K562 (cell line): Measurements from ENCODE around the gene PTBP3. TPM values are rescaled to one million over a fixed set of nuclear protein-coding genes. Genes with fewer than 3 reads are reported as not detected.
A peak's percentile ranks its signal among the peaks of the same experiment; 100 is the strongest.

ENCODE experiments used
- CC2D1A ChIP-seq: fragments of 450-650 bp; IDR thresholded peaks from 2 replicates; pipeline ENCODE4 v1.6.1; 2017; ENCODE audit warnings: mild to moderate bottlenecking
- EZH2 ChIP-seq: IDR thresholded peaks from 2 replicates; pipeline ENCODE4 v1.6.1; 2012; ENCODE audit warnings: low read depth, mild to moderate bottlenecking, inconsistent platforms, low read length, borderline replicate concordance
- HDAC3 ChIP-seq: fragments of 450-650 bp; IDR thresholded peaks from 2 replicates; pipeline ENCODE4 v1.6.1; 2018; ENCODE audit warnings: borderline replicate concordance, mild to moderate bottlenecking, moderate library complexity; ENCODE audit not compliant: partially characterized antibody
- JUNB ChIP-seq: fragments of 450-650 bp; formaldehyde crosslinking; conservative IDR thresholded peaks from 2 replicates; pipeline ENCODE4 v1.4.0; 2020; ENCODE audit warnings: mild to moderate bottlenecking
- SMARCA5 ChIP-seq: fragments of 450-650 bp; IDR thresholded peaks from 2 replicates; pipeline ENCODE4 v1.6.1; 2016
- SRSF7 ChIP-seq: fragments of 200-400 bp; formaldehyde crosslinking; optimal IDR thresholded peaks from 2 replicates; pipeline ENCODE3; 2017; ENCODE audit warnings: mild to moderate bottlenecking, low read depth, low read length
- ZEB2 ChIP-seq: fragments of 450-650 bp; IDR thresholded peaks from 2 replicates; pipeline ENCODE4 v1.6.1; 2016
- ZNF12 ChIP-seq: sonication (generic); formaldehyde crosslinking; IDR thresholded peaks from 2 replicates; pipeline ENCODE4 v1.4.0; 2020; ENCODE audit warnings: mild to moderate bottlenecking, missing genetic modification reagents
- ZNF124 ChIP-seq: sonication (generic); formaldehyde crosslinking; IDR thresholded peaks from 2 replicates; pipeline ENCODE4 v1.8.1; 2022; ENCODE audit warnings: missing genetic modification reagents
- ZNF23 ChIP-seq: fragments of 250-450 bp; sonication (Bioruptor Pico); IDR thresholded peaks from 2 replicates; pipeline ENCODE4 v1.4.0; 2020; ENCODE audit warnings: mild to moderate bottlenecking
- ZNF584 ChIP-seq: fragments of 200-800 bp; sonication (Bioruptor generic); IDR thresholded peaks from 2 replicates; pipeline ENCODE4 v1.6.1; 2016; ENCODE audit warnings: low read depth, mild to moderate bottlenecking, missing genetic modification characterization, missing compliant biosample characterization
- ZNF764 ChIP-seq: fragments of 250-450 bp; sonication (Bioruptor Pico); IDR thresholded peaks from 2 replicates; pipeline ENCODE4 v1.4.0; 2020; ENCODE audit warnings: low read depth, mild to moderate bottlenecking, moderate library complexity
- polyA plus RNA-seq, 8 experiments: library from polyadenylated mRNA; depleted of rRNA in 4 of 8; stranded (reverse) in 5 of 8; unstranded in 3 of 8; fragments of >200 nt; fragmentation: Nextera tagmentation in 2 of 8; fragmentation: Illumina TruSeq in 1 of 8; extraction: Ambion mirVana in 2 of 8; extraction: Trizol in 1 of 8; gene quantifications; 2 replicates each; pipeline versions ENCODE4 v1.2.1 to v1.2.3, GENCODE V29; 2011 to 2014; ENCODE audit warnings: inconsistent platforms in 1 of 8, missing spikeins in 1 of 8
- total RNA-seq, 7 experiments: library from RNA; depleted of rRNA in 6 of 7; stranded (reverse); fragments of >200 nt in 6 of 7; fragmentation: Illumina TruSeq in 2 of 7; extraction: Trizol in 2 of 7; gene quantifications; 2 replicates each; pipeline versions ENCODE4 v1.2.1 to v1.2.3, GENCODE V29; 2011 to 2021; ENCODE audit warnings: low replicate concordance in 1 of 7
- TF ChIP-seq, protein P1 (sequence below): fragments of 250-450 bp; sonication (Bioruptor Pico); IDR thresholded peaks from 2 replicates; pipeline ENCODE4 v1.4.0; 2020; ENCODE audit warnings: mild to moderate bottlenecking, moderate library complexity
- TF ChIP-seq, protein P2 (sequence below): fragments of 250-450 bp; sonication (Bioruptor Pico); IDR thresholded peaks from 2 replicates; pipeline ENCODE4 v1.6.1; 2021; ENCODE audit warnings: mild to moderate bottlenecking
- TF ChIP-seq, protein P3 (sequence below): fragments of 450-650 bp; IDR thresholded peaks from 2 replicates; pipeline ENCODE4 v1.6.1; 2016; ENCODE audit warnings: low read depth, mild to moderate bottlenecking, moderate library complexity
- TF ChIP-seq, protein P4 (sequence below): fragments of 450-650 bp; formaldehyde crosslinking; IDR thresholded peaks from 2 replicates; pipeline ENCODE4 v1.4.0; 2020; ENCODE audit warnings: mild to moderate bottlenecking, moderate library complexity
- TF ChIP-seq, protein P5 (sequence below): fragments of 250-450 bp; sonication (Bioruptor Pico); IDR thresholded peaks from 2 replicates; pipeline ENCODE4 v1.5.1; 2021; ENCODE audit warnings: mild to moderate bottlenecking
- TF ChIP-seq, protein P6 (sequence below): fragments of 450-650 bp; IDR thresholded peaks from 2 replicates; pipeline ENCODE4 v1.6.1; 2016; ENCODE audit warnings: mild to moderate bottlenecking

The PTBP3 gene
- total and polyA plus RNA-seq, 9 of the 15 experiments (the other 6 are each of a cell fraction or from before 2014, with no cell fraction given), result 22.4 to 132 (median 68.0) TPM

DNA sequence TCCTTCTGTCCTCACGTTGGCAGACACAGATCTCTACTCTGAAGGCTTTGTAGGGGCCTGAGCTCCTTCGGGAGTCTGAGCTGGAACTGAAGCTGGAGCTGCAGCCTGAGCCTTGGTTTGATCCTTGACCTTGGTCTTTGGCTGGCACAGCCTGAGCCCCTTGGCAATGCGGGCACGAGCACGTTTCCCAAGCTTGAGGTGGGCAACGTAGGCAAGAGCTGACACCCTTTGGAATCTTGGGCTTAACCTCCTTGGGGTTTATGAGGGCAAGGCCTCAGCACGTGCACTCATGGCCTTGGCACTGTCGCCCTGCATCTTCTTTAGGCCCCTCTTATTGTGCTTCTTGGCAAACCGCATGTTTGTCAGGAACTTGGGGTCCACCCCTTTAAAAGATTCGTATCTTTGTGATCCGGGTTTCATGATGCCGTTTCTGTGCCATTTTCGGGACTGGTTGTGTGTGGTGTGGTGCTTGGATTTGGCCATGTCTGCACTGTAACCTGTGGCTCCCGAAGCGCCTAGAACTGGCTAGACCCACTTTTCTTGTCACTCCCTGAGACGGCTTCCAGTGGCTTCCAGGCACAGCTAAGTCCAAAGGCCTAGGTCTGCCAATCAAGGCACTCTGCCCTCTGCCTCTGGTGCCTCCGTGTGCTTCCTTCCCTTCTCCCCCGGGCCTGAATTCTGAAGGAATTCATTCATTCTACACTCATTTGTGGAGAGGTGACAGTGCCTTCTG lies 159.8 kb downstream of the PTBP3 start (continued):
- TF ChIP-seq ZNF12 (CRISPR knock-in tag) (no peak), ZEB2 (no peak), EZH2 (no peak), ZNF124 (CRISPR knock-in tag) (no peak), SMARCA5 (no peak), ZNF23 (CRISPR knock-in tag) (no peak), JUNB (CRISPR knock-in tag) (no peak), ZNF764 (CRISPR knock-in tag) (no peak), HDAC3 (no peak), SRSF7 (no peak), ZNF584 (CRISPR knock-in tag) (peak; percentile 67; the same call in 1 of the 2 replicates), CC2D1A (no peak)
- TF ChIP-seq, protein P1, sequence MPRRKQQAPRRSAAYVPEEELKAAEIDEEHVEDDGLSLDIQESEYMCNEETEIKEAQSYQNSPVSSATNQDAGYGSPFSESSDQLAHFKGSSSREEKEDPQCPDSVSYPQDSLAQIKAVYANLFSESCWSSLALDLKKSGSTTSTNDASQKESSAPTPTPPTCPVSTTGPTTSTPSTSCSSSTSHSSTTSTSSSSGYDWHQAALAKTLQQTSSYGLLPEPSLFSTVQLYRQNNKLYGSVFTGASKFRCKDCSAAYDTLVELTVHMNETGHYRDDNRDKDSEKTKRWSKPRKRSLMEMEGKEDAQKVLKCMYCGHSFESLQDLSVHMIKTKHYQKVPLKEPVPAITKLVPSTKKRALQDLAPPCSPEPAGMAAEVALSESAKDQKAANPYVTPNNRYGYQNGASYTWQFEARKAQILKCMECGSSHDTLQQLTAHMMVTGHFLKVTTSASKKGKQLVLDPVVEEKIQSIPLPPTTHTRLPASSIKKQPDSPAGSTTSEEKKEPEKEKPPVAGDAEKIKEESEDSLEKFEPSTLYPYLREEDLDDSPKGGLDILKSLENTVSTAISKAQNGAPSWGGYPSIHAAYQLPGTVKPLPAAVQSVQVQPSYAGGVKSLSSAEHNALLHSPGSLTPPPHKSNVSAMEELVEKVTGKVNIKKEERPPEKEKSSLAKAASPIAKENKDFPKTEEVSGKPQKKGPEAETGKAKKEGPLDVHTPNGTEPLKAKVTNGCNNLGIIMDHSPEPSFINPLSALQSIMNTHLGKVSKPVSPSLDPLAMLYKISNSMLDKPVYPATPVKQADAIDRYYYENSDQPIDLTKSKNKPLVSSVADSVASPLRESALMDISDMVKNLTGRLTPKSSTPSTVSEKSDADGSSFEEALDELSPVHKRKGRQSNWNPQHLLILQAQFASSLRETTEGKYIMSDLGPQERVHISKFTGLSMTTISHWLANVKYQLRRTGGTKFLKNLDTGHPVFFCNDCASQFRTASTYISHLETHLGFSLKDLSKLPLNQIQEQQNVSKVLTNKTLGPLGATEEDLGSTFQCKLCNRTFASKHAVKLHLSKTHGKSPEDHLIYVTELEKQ, result no peak
- TF ChIP-seq, protein P2, sequence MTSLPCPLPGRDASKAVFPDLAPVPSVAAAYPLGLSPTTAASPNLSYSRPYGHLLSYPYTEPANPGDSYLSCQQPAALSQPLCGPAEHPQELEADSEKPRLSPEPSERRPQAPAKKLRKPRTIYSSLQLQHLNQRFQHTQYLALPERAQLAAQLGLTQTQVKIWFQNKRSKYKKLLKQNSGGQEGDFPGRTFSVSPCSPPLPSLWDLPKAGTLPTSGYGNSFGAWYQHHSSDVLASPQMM (CRISPR knock-in tag), result no peak
- TF ChIP-seq, protein P3, sequence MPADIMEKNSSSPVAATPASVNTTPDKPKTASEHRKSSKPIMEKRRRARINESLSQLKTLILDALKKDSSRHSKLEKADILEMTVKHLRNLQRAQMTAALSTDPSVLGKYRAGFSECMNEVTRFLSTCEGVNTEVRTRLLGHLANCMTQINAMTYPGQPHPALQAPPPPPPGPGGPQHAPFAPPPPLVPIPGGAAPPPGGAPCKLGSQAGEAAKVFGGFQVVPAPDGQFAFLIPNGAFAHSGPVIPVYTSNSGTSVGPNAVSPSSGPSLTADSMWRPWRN, result no peak
- TF ChIP-seq, protein P4, sequence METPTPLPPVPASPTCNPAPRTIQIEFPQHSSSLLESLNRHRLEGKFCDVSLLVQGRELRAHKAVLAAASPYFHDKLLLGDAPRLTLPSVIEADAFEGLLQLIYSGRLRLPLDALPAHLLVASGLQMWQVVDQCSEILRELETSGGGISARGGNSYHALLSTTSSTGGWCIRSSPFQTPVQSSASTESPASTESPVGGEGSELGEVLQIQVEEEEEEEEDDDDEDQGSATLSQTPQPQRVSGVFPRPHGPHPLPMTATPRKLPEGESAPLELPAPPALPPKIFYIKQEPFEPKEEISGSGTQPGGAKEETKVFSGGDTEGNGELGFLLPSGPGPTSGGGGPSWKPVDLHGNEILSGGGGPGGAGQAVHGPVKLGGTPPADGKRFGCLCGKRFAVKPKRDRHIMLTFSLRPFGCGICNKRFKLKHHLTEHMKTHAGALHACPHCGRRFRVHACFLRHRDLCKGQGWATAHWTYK (CRISPR knock-in tag), result 0 out of 2 replicates have a peak, but pooled peaks have one; percentile 39
- TF ChIP-seq, protein P5, sequence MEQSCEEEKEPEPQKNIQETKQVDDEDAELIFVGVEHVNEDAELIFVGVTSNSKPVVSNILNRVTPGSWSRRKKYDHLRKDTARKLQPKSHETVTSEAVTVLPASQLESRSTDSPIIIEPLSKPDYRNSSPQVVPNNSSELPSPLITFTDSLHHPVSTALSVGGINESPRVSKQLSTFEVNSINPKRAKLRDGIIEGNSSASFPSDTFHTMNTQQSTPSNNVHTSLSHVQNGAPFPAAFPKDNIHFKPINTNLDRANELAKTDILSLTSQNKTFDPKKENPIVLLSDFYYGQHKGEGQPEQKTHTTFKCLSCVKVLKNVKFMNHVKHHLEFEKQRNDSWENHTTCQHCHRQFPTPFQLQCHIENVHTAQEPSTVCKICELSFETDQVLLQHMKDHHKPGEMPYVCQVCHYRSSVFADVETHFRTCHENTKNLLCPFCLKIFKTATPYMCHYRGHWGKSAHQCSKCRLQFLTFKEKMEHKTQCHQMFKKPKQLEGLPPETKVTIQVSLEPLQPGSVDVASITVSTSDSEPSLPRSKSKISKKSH (CRISPR knock-in tag), result no peak
- TF ChIP-seq, protein P6, sequence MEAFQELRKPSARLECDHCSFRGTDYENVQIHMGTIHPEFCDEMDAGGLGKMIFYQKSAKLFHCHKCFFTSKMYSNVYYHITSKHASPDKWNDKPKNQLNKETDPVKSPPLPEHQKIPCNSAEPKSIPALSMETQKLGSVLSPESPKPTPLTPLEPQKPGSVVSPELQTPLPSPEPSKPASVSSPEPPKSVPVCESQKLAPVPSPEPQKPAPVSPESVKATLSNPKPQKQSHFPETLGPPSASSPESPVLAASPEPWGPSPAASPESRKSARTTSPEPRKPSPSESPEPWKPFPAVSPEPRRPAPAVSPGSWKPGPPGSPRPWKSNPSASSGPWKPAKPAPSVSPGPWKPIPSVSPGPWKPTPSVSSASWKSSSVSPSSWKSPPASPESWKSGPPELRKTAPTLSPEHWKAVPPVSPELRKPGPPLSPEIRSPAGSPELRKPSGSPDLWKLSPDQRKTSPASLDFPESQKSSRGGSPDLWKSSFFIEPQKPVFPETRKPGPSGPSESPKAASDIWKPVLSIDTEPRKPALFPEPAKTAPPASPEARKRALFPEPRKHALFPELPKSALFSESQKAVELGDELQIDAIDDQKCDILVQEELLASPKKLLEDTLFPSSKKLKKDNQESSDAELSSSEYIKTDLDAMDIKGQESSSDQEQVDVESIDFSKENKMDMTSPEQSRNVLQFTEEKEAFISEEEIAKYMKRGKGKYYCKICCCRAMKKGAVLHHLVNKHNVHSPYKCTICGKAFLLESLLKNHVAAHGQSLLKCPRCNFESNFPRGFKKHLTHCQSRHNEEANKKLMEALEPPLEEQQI, result no peak
